Breast epithelium (tissue), 4 donors: ENCODE measurements around the gene NFATC4. TPM values are rescaled to one million over a fixed set of nuclear protein-coding genes. Genes with fewer than 3 reads are reported as not detected.

ENCODE experiments used
- DNase-seq, 2 donors: peaks; one replicate each; pipeline ENCODE4 v3.0.0-alpha.2; 2019; ENCODE audit warnings: low spot score in 2 of 2
- H3K27ac ChIP-seq, 2 donors: fragments of 200-600 bp; sonication (generic) in 1 of 2; one replicate each; pipeline ENCODE4 v1.5.1; 2016 to 2019; ENCODE audit warnings: mild to moderate bottlenecking in 1 of 2
- H3K27me3 ChIP-seq, 2 donors: fragments of 200-600 bp; sonication (generic) in 1 of 2; one replicate each; pipeline versions ENCODE4 v1.5.1 to v1.6.0; 2017 to 2019; ENCODE audit warnings: control low read depth in 1 of 2, mild to moderate bottlenecking in 1 of 2
- H3K36me3 ChIP-seq: fragments of 200-600 bp; one replicate; pipeline ENCODE4 v1.5.1; 2019
- H3K4me1 ChIP-seq, 2 donors: fragments of 200-600 bp; sonication (generic); one replicate each; pipeline ENCODE4 v1.5.1; 2016 to 2019; ENCODE audit warnings: control low read depth in 1 of 2
- H3K4me3 ChIP-seq, 3 donors: fragments of 200-600 bp; sonication (generic); 1 replicate in 2 of 3; 2 replicates in 1 of 3; pipeline ENCODE4 v1.5.1; 2016 to 2019; ENCODE audit warnings: mild to moderate bottlenecking in 3 of 3, moderate library complexity in 2 of 3
- H3K9me3 ChIP-seq, 2 donors: fragments of 200-600 bp; sonication (generic) in 1 of 2; one replicate each; pipeline ENCODE4 v1.5.1; 2016 to 2019; ENCODE audit warnings: control low read depth in 1 of 2
- POLR2A ChIP-seq: fragments of 450-650 bp; IDR thresholded peaks from one replicate; pipeline ENCODE4 v1.6.1; 2016; ENCODE audit warnings: antibody characterized with exemption, mild to moderate bottlenecking, moderate library complexity
- POLR2AphosphoS5 ChIP-seq, 3 donors: sonication (generic); formaldehyde crosslinking; IDR thresholded peaks; one replicate each; pipeline ENCODE4 v1.6.1; 2017; ENCODE audit warnings: antibody characterized with exemption in 3 of 3
- intact Hi-C: fragments of 100-400 bp; cut with DNase I; formaldehyde crosslinking; loops from one replicate; pipeline ENCODE4 v1.15.1; 2023; ENCODE audit warnings: low total_unique reads
- total RNA-seq, 3 donors: library from RNA; depleted of rRNA; stranded (reverse); fragments of >200 nt; gene quantifications; one replicate each; pipeline ENCODE4 v1.1.0, GENCODE V29; 2016
- TF ChIP-seq, protein P1 (sequence below), 3 donors: fragments of 450-650 bp; IDR thresholded peaks; one replicate each; pipeline ENCODE4 v1.5.1; 2016 to 2017; ENCODE audit warnings: antibody characterized with exemption in 3 of 3, mild to moderate bottlenecking in 3 of 3, moderate library complexity in 3 of 3

Gene NFATC4
- total RNA-seq, 3 donors from 2014 or later, result 28.6 to 67.2 (median 32.8) TPM

DNA sequence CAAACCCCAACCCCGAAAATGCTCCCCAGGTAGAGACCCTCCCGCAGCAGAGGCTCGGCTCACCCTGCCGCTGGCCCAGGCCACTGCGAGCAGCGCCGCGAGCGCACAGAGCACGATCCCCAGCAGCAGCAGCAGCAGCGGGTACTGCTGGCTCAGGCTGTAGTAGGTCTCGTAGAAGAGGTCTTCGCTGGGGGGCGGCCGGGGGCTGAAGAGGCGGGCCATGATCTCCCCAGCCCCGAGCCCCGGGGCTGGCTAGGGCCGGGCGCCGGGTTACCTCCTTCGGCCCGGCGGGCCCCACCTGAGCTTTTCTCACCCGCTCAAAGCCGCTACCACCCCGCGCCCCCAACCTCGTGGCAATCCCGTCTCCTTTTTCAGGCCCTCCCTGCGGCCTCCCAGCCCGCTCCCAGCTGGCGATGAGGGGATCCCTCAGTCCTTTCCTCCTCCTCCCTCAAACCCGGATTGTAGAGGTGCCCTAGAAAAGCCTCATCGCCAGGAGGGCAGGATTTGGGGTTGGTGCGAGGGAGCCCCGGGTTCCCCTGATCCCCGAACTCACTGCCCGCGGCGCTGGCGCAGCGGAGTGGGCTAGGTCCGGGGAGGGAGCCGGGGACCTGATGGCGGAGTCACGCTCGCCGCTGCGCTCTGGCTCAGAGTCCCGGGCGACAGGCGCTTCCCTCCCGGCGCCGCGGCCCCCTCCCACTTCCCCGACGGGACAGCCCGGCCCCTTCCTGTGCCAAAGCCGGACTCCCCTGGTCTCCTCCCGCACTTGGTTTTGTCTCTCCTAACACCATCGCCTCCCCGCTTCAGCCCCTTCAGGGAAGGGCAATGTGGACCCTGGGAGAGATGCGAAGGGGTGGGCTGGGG, 33.3 kb upstream of the NFATC4 start, which contains the start of gene ADCY4:
Gene ADCY4, minus strand, starts transcription at position 641 of the 861 bp plus-strand sequence. Its CDS starts 419 bp downstream, at position 222.
- intact Hi-C loops, result loop anchor here (5.0 kb wide), 1 partner anchor 33 kb away; the partner anchor contains the start of gene NFATC4
- TF ChIP-seq, protein P1, sequence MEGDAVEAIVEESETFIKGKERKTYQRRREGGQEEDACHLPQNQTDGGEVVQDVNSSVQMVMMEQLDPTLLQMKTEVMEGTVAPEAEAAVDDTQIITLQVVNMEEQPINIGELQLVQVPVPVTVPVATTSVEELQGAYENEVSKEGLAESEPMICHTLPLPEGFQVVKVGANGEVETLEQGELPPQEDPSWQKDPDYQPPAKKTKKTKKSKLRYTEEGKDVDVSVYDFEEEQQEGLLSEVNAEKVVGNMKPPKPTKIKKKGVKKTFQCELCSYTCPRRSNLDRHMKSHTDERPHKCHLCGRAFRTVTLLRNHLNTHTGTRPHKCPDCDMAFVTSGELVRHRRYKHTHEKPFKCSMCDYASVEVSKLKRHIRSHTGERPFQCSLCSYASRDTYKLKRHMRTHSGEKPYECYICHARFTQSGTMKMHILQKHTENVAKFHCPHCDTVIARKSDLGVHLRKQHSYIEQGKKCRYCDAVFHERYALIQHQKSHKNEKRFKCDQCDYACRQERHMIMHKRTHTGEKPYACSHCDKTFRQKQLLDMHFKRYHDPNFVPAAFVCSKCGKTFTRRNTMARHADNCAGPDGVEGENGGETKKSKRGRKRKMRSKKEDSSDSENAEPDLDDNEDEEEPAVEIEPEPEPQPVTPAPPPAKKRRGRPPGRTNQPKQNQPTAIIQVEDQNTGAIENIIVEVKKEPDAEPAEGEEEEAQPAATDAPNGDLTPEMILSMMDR (IDR thresholded peaks at IDR 0.05), result no peak
- TF ChIP-seq POLR2AphosphoS5 (IDR thresholded peaks at IDR 0.05), result no peak
- no peak for TF ChIP-seq POLR2A
- peaks cover 5 to 6% of the 10 kb centered on the region in 2 donors for H3K4me1 ChIP-seq
- no peaks in the 10 kb centered on the region for H3K9me3 ChIP-seq
- no peak for DNase-seq
- peaks cover 0 to 11% of the 10 kb centered on the region in 2 donors for H3K27me3 ChIP-seq
- peak within 1 kb of the TSS; percentile 23 to 76 for H3K27ac ChIP-seq
- peak within 1 kb of the TSS; percentile 48 to 68 (median 49) for H3K4me3 ChIP-seq
- no peaks in the 10 kb centered on the region for H3K36me3 ChIP-seq

DNA sequence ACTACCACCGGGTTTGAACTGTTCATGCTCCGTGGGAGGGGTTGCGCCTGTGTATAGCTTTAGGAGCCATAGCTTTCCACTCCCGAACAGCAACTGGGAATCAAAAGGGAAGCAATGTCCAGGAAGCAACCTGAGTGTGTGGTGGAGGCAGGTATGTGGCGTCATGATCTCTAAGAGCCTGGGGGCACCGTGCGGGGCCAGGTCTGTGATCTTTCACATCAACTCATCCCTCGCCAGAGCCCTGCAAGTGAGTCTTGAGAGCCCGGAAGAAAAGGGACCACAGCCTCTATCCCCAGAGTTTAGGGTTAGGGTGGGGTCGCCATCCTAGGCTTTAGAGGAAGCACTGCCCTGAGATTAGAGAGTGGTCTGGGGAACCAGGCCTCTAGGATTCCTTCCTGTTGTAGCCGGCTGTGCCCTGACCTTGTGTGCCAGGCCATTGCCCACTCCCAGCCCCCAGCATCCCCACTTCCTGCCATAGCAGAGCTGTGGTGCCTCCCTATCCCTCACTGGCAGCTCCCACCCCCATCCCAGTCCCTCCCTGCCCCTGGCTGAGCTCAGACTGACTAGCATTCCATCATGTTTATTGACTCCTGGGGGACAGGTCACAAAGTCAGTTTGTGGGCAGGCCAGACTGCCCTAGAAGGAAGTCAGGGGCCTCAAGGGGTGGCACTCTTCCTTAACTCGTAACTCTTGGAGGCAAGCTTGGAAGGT, 32.4 kb upstream of the NFATC4 start:
- H3K36me3 ChIP-seq, result no peaks in the 10 kb centered on the region
- TF ChIP-seq POLR2A (no peak), POLR2AphosphoS5 (IDR thresholded peaks at IDR 0.05) (peak in 1 of 3 donors; percentile 39)
- TF ChIP-seq, protein P1 (IDR thresholded peaks at IDR 0.05), result no peak
- intact Hi-C loops, result loop anchor here (2.0 kb wide), 1 partner anchor 93 kb away; the partner anchor contains the start of genes CBLN3 and KHNYN
- DNase-seq, result no peak
- H3K4me1 ChIP-seq, result peaks cover 5 to 6% of the 10 kb centered on the region in 2 donors
- peaks cover 0 to 11% of the 10 kb centered on the region in 2 donors for H3K27me3 ChIP-seq
- peak overlapping the region in 1 of 2 donors; percentile 76 for H3K27ac ChIP-seq
- no peaks in the 10 kb centered on the region for H3K9me3 ChIP-seq
- peak overlapping the region; percentile 48 to 68 (median 49) for H3K4me3 ChIP-seq

DNA sequence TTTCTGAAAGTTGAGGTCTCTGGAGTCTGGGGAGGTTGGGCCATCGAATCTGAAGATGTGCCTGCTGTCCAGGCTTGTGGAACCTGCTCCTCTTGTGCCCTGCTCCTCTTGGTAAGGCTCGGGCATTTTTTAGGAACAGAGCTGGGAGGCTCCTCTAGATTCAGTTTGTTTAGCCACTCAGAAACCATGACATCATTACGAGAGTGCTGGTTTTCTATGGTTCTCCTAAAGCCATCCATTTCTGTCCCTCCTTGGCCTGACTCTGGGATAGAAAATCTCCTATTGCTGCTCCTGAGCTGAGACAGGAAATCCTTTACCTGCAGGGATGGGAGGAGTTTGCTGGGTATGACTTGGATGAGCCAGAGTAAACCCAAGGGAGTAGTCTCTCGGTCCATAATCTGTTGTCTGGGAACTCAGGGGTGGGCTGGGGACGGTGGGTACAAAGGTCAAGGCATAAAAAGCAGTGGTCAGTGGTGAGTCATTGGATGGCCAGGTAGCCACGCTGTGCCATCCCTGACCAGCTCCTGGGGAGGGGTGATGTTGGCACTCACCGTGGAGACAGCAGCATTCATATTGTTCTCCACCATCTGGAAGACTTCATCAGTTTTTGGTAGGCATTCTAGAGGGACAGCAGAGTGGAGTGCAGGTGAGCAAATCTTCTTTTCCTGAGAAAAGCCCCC, 30.7 kb upstream of the NFATC4 start:
- H3K4me3 ChIP-seq, result no peak overlapping the region
- peaks cover 0 to 11% of the 10 kb centered on the region in 2 donors for H3K27me3 ChIP-seq
- intact Hi-C loops, result loop anchor here (2.0 kb wide), 1 partner anchor 92 kb away; the partner anchor contains the start of genes CBLN3 and KHNYN
- TF ChIP-seq POLR2A (no peak), POLR2AphosphoS5 (IDR thresholded peaks at IDR 0.05) (no peak)
- TF ChIP-seq, protein P1 (IDR thresholded peaks at IDR 0.05), result no peak
- H3K4me1 ChIP-seq, result peaks cover 5 to 6% of the 10 kb centered on the region in 2 donors
- no peaks in the 10 kb centered on the region for H3K9me3 ChIP-seq
- no peak overlapping the region for H3K27ac ChIP-seq
- H3K36me3 ChIP-seq, result no peaks in the 10 kb centered on the region
- no peak for DNase-seq

DNA sequence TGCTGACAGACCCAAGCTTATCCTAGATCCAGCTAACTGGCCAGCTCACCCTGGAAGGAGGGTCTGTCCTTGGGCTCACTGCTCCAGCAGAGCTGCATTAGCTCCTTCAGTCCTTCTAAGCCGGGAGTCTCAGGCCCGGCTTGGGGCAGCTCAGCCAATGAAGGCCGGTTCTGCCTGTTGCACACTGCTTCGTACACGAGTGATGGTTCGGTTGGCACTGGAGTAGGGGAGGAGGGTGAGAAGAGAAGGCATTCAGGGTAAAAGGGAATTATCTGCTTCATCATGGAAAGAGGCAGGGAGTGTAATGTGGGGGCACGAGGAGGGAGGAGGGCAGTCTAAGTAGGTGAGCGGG, 30.2 kb upstream of the NFATC4 start:
- Histone ChIP-seq H3K27ac (no peak overlapping the region), H3K9me3 (no peaks in the 10 kb centered on the region), H3K4me1 (peaks cover 0 to 6% of the 10 kb centered on the region in 2 donors), H3K36me3 (no peaks in the 10 kb centered on the region), H3K4me3 (no peak overlapping the region), H3K27me3 (peaks cover 0 to 11% of the 10 kb centered on the region in 2 donors)
- TF ChIP-seq POLR2AphosphoS5 (IDR thresholded peaks at IDR 0.05) (no peak), POLR2A (no peak)
- TF ChIP-seq, protein P1 (IDR thresholded peaks at IDR 0.05), result no peak
- intact Hi-C loops, result loop anchor here (2.0 kb wide), 1 partner anchor 91 kb away; the partner anchor contains the start of genes CBLN3 and KHNYN
- no peak for DNase-seq
